HG02798 (cell line): ENCODE results near the gene MGAT4D.
A peak's percentile ranks its signal among the peaks of the same experiment; 100 is the strongest.
"Not testable (repeated sequence)": the region's sequence is repeated elsewhere in the genome, so short reads cannot be mapped to it uniquely, and the experiment has no call there.

Source experiments
- ATAC-seq: cut with Tn5 transposase; IDR thresholded peaks from one replicate; pipeline ENCODE4 v1.9.1; 2021; ENCODE audit warnings: mild to moderate bottlenecking; ENCODE audit not compliant: unreplicated experiment, poor library complexity

The MGAT4D gene

DNA sequence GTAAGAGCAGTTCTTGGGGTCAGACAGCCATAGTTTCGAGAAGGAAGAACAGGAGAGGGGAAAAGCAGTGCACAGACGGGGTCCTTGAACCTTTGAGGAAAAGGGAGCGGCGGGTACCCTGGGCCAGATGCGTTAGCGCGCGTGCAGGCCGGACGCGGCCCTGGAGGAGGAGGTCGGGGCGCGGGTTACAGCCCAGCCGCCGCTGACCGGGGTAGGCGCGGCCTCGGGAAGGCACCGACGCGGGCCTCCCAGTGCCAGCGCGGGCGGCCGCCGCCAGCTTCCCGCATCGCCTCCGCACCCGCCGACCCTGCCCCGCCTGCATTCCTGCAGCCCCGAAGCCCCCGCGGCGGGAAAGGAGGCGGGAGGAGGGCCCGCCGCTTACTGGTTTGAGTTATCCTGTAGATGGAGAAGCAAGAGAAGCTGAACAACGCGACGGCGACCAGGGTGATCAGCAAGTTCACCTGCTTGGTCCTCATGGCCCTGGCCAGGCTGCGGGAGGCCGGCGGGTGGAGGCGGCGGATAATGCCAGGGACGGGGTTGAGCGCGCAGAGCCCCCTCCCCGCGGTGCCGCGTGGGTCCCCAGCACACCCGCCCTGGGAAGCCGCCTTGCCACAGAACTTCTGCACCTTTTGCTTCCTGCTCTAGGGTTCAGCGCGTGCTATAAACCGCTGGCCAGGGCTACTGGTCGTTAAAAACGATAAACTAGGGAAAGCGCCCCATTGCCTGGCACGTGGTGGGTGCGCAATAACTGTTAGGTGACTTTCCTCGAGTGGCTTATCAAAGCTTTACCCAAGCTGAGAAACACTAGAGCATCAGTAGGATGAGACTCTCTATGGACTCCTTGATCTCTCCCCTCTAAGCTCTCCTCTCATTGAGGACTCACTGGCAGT is at the start of gene MGAT4D:
TSS of gene MGAT4D (minus strand) at position 547 of the 890 bp plus-strand sequence. CDS start at position 476, 71 bp downstream.
- ATAC-seq: no peak

DNA sequence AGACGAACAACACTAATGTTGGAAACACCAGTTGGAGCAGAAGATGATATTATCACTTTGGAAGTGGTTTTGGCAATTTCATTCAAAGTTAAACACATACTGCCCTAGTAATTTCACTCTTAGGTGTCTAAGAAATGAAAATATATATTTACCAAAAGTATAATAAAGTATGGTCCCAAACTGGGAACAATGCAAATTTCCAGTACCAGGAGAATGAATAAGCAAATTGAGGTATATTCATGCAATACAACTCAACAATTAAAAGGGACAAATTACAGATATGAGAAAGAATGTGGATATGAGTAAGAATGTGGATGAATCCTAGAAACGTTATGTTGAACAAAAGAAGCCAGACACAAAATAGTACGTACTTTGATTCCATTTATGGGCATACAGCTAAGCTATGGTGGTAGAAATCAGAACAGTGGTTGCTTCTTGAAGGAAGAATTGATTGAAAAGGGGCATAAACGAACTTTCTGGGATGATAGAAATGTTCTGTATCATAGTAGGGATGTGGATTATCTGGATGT is 35.9 kb upstream of the MGAT4D start:
- no peak for ATAC-seq

DNA sequence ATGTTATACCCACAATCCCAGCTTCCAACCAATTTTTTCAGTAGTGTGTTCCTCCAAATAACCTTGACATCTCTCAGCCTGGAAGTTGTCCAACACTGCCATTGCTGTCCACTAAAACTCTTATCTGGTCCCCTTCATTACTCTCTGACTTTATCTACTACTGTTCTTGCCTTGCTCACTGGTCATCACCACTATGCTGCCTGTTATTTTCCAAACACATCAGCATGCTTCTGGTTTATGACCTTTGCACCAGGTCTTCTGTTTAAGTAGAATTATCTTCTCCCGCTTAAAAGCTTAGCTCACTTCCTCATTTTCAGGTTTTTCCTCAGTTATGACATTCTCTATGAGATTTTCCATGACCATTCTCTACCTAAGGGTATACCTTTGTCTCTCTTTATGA is 31.3 kb upstream of the MGAT4D start:
- no peak for ATAC-seq

DNA sequence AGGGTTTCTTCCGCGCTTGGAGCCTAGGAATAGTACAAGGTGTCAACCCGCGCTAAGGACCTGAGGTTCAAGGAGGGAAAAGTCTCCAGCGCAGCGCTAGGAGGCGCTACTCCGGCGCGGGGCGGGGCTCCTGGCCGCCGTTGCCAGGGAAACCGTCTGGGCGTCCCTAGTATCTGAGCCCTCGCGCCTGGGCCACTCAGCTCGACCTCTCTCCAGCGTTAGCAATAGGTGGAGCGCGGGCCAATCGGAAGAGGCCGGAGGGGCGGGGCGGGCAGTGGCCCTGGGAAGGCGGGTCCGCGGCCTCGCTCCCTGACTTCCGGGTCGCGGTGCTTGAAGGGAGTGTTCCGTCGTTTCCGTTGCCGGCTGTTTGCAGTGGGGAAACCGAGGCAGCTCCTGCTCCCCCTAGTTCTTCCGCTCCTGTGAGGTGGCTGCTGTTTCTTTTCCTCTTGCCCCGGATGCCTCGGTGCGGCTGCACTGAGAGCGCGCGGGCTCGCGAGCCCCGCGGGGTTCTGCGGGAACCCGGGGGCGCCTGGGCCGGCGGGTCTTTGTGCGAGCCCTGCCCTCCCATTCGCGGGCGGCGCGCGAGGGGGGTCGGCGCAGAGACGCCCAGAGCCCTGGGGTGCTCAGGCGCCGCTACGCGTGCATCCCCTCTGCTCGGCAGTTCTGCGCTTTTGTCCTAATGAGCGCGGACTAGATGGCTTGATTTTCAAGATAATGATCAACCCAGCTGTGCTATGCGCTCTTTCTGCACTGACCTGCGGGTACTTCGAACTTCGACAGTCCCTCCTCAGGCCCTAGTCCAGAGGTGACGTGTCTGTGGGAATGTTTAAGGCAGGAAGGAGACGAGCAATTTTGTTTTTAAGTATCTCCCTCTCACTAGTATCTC is 26.0 kb upstream of the MGAT4D start, which contains the start of gene ELMOD2:
TSS of gene ELMOD2 (plus strand) at position 312 of the 886 bp plus-strand sequence. CDS start 1,261 bp downstream, outside the sequence.
- peak; percentile 100 for ATAC-seq

DNA sequence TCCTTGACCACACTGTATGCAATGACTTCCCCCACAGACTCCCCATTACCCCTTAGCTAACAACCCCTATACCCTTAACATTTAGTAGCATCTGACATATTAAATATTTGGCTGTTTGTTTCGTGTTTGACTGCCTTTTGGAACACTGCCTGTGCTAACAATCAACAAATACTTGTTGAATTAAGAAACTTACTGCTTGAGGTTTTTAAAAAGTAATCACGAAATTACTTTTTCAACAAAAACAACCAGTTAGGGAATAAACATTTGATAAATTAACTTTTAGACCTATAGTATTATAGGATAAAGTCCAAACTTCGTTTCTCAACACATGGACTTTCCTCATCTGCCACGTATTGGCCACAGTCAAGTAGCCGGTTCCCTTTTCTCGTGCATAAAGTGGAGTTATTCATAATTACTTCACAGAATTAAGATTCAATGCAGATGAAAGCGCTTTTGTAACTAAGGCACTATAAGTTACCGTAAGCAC is 25.3 kb upstream of the MGAT4D start:
- ATAC-seq: no peak

DNA sequence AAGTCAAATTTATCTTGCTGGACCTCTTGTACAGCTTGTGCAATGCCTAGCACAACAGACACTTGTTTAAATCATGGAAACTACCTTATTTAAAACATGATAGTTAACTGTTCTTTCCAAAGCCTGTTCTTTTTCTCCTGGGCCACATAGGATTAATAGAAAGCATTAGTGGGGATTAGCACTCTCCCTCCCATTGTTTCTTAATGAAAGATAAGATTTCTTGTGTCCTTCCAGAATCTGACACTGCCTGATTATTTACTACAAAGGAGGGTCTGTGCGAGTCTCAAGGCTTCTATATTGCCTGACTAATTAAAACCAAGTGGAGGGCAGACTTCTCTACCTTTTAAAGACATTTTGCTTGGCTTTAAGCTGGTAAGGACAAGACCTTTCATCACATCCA is 17.3 kb upstream of the MGAT4D start:
- no peak for ATAC-seq

DNA sequence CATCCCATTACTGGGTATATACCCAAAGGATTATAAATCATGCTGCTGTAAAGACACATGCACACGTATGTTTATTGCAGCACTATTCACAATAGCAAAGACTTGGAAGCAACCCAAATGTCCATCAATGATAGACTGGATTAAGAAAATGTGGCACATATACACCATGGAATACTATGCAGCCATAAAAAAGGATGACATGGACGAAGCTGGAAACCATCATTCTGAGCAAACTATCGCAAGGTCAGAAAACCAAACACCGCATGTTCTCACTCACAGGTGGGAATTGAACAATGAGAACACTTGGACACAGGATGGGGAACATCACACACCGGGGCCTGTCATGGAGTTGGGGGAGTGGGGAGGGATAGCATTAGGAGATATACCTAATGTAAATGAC is 15.7 kb upstream of the MGAT4D start:
- ATAC-seq: not testable (repeated sequence)

DNA sequence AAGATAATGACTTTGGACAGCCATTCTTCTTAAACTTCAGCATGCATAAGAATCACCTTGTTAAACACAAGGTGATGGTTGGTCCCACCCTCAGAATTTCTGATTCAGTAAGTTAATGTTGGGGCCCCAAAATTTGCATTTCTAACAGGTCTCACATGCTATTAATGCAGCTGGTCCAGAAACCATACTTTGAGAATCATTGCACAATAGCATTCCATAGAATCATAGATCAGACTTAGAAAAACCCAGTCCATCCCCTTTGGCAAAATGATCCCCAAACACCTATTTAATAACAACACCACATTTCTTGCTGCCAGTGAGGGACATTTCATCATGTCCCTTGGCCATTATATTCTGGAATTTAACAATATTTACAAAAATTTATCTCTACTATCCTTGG is 6.2 kb upstream of the MGAT4D start:
- ATAC-seq: no peak

DNA sequence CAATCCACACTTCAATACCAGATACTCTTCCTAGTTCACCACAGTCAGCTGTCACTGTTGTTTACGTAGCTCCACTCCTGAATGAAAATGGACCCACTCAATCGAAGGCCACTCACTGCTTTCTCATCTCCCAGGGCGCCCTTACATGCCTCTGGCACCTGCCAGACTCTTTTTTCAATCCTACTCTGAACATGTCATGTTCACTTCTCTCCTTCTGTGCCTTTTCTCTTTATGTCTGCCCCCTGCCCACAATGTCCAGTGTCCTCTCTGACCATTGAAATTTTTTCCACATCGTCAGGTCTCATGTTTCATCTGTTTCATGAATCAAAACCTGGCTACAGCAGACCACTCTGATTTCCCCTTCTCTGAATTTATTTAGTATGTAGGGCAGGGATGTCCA is 1.3 kb upstream of the MGAT4D start:
- no peak for ATAC-seq

DNA sequence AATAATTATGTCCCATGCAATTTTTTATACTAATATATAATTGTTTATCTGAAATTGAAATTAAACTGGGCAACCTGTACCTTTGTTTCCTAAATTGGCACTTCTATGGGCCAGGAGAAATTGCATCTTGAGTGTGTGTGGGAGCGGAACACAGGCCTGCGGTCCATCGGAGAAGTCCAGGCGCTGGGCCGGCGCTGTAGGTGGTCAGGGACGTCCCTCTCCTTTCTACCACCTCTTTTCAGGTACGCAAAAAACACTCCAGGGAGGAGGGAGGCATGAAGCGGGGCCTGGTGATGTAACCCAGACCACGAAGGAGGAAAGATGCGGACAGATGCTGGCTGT is 717 bp downstream of the MGAT4D start:
- no peak for ATAC-seq

DNA sequence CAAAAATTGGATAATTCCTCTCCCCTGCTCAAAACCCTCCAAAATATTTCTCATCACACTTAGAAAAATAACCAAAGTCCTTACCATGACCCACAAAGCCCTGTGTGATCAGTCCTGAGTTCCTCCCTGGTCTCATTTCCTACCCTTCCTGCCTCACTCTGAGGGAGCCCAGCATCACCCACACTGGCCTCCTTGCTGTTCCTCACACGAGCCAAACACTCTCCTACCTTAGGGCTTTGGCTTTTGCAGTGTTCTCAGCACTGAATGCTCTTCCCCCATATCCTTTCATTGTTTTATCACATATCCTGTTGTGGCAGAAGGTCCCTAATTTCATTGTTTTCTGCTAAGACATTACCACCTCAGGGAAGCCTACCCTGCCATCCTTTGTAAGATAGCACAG is 12.2 kb downstream of the MGAT4D start:
- no peak for ATAC-seq

DNA sequence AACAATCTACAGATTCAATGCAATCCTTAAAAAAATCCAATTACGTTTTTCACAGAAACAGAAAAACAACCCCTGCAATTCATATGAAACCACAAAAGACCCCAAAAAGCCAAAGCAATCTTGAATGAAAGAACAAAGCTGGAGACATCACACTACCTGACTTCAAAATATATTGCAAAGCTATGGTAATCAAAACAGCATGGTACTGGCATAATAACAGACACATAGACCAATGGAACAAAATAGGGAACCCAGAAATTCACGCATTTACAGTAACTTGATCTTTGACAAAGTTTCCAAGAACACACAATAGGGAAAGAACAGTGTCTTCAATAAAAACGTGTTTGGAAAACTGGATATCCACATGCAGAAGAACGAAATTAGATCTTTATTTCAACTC is 14.6 kb downstream of the MGAT4D start:
- no peak for ATAC-seq

DNA sequence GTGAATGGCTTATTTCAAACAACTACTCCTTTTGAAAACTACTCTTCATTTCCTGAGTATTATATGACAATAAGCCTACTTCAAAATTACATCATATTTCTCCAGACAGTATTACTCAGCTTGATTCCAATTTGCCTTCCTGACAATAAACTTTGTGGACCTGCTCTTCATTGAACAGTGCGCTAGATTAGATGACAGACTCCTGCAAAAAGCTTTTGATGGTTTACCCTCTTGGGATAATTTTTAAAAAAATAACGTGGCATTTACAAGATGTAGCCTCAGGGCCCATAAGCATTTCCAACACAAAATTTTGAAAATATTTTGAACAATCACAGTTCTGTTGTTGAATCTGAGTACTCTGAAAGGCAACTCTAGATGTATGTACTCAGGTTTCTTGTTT is 25.9 kb downstream of the MGAT4D start:
- ATAC-seq: no peak

DNA sequence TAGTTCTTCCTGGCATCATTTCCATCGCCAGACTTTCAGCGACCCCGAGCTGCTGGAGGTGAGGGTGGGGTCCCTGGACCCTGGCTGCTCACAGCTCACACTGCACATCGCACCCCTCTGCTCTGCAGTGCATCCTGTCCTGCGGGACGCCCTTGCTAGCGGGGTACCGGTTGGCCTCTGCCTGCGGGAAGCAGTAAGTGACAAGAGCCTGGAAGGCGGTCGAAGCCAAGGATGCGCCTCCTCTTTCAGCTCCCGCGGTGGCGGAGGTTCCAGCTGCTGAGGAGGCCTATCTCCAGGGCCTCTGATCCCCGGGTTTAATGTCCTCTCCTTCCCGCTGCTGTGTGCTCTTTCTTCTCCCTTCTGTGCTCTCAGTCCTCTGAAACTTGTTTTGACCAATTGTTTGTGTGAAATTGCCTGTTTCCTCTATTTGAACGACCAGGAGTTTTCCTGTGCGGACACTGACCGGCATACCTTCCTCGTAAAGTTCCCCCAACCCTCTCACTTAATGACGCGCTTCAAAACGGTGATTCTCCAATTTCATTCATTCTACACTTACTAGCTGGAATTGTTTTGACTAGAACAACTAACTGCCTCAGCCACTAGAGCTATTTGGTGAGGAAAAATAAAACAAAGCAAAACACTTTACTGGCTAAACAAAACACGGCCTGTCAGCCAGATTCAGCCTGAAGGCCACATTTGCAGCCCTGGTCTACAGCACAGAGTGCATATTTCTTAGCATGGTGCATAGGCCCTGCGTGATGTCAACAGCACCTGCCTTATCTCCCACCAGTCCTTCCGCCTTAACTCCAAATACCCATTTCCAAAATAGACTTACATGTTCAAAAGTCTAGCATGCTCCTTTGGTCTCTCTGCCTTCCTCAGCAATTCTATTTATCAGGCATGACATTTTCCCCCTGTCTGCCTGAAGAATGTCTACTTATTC is 28.0 kb downstream of the MGAT4D start:
- no peak for ATAC-seq

DNA sequence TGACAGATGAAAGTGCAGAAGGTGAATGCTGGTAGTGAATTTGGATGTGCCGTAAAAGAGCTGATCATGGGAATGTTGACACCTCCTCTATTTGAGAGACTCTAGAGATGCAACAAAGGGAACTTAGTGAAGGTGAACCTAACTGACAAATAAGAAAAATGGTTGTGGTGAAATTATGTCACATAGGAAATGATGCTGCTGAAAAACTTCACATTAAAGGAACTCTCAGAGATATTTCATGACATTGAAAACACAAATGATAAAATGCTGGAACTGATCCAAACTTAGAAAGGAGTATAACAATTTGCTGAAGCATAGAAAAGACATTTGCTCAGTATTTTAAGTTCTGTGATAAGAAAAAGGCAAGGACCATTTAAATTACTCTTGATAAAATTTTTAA is 31.9 kb downstream of the MGAT4D start:
- ATAC-seq: no peak

DNA sequence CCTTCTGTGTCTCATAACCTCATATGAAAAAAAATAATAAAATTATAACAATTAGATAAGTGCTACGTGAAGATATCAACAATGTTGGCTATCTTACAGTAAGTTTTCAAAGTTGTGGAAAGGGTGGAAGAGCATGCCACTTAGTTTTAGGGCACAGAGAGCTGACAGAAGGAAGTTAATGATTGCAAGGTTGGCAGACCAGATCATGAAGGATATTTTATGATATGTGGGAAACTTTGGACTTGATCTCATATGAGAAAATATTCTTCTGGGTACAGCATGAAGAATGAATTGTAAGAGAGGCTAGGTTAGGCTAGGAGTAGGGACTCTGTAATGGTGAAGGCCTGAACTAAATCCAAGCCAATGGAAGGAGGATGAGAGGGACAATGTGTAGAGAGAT is 34.5 kb downstream of the MGAT4D start:
- no peak for ATAC-seq

DNA sequence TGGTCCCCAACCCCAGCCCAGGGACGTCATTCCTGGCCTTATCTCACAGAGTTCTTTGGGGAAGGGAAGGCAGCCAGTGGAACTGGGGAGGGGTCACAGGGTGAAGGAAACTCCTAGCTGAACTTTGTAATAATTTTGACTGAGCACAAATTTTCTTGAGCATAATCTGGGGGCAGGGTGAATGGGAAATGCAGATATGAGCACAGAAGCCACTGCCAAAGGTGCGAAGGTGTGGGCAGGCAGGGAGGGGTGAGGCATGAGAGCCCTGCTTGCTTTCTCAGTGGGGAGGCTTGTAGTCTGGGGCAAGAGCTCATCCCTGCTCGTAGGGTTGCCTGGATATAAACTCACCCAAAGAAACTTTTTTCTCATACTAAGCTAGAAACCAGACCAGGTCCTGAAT is 34.9 kb downstream of the MGAT4D start:
- no peak for ATAC-seq

DNA sequence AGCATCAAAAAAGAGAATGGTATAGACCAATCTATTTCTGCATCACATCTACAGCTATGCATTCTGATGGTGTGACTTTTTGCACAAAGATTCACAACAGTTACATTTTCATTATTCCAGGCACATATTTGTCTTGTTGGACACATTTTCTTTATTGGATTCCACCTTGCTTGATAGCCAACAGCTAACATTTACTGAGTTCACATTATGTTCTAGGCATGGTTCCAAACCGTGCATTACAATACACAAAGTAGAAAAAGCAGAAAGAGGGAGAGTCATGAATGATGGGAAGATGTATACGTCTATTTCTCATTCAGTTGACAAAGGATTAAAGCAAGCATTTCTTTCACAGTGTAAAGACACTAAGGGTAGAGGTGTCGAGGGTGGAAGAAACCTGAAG is 47.7 kb downstream of the MGAT4D start:
- ATAC-seq: no peak

DNA sequence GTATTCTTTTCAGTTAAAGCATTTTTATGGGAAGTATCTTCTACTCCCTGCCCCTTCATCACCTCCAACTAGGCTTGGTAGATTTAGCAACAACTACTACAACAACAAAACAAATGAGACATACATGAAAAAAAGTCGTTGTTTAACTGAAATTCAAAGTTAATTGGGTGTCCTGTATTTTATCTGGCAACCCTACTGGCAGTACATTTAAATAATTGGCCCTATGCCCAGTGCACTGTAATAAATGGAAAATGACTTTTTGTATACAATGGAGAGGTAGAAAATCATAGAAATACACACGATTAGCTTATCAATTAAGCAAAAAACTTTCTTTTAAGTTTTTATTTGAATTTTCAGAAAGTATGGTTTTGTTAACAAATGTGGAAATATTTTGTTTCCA is 49.3 kb downstream of the MGAT4D start:
- no peak for ATAC-seq

DNA sequence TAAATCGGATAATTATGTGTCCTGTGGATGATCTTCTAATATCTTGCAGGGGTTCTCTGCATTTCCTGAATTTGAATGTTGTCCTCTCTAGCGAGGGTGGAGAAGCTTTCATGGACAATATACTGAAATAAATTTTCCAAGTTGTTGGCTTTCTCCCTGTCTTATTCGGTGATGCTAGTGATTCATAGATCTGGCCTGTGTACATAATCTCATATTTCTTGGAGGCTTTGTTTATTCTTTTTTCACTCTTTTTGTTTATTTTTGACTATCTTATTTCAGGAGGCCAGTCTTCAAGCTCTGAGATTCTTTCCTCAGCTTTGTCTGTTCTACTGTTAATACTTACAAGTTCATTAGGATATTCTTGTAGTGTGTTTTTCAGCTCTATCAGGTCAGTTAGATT is 49.9 kb downstream of the MGAT4D start:
- ATAC-seq: no peak
